ENCODE measurements around the gene RNASE11. TPM values are rescaled to one million over a fixed set of nuclear protein-coding genes. Genes with fewer than 3 reads are reported as not detected.

RNASE11 gene
- polyA plus RNA-seq, 2 of the 4 experiments (the other 2 are of a cell fraction): not detected

- 97% methylated on average over 5 of the region's 5 CpGs for WGBS (ENCODE audit: missing lambda C conversion rate)
- FAIRE-seq: no peak
- Histone ChIP-seq H3K4me2 (no peak overlapping the region), H3K4me3 (no peak overlapping the region), H3K9me3 (no peaks in the 10 kb centered on the region), H3K4me1 (peaks cover 33% of the 10 kb centered on the region), H3K27ac (no peak overlapping the region)
- no peak for DNase-seq (ENCODE audit: low read depth in 1 of 2, low spot score in 1 of 2)
- TF ChIP-seq MAZ (IDR thresholded peaks at IDR 0.05; ENCODE audit: borderline replicate concordance, low read depth, low read length) (no peak), ESRRA (IDR thresholded peaks at IDR 0.05; ENCODE audit: borderline replicate concordance, low read length) (no peak), FOSL2 (IDR thresholded peaks at IDR 0.05) (no peak), FOSL2 (CRISPR knock-in tag; IDR thresholded peaks at IDR 0.05) (no peak)
- ChIA-PET POLR2A (no interaction called here), CTCF (interaction anchor here (1.0 to 4.0 kb wide), 3 partner anchors 66 to 355 kb away, joined by 3 to 37 read pairs (median 6); partner anchors contain the start of gene RNASE4)
- no peak for ATAC-seq
Measured at GRCh38 chr14:20615996-20616395, 28.2 kb upstream of the RNASE11 start.

DNA sequence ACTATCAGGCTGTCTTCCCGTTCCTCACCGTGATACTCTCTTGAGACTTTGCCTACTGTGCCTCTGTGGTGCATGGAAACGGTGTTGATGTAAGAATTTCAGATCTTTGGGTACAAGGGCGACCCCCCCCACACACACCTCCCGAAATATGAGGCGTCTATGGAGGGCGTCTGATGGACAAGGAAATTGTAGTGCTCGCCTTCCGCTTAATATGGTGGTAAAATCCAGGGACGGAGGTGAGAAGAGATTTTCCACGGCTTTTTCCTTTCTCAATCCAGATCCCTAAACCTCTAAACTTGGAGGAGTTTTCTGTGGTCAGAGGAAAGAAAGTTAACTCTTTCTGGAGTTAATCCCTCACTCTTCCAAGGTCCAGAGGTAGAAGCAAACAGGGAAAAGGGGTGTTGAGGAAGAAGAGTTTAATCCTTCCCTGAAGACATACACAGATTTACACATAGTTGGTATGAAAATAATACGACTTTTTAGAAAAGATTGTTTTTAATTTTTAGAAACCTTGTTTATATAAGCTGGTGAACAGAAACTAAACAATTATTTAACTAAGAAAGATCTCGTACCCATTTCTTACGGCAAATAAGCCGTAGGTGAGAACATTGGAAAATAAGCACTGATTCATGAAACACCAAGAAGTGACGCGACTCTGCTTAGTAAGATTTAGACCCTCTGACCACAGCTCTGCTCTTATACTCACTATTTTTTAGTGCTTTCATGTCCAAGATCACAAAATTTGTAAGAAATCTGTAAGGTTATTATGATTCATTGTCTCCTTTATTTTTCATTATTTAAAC lies 26.4 kb upstream of the RNASE11 start:
- Histone ChIP-seq H3K27ac (peak overlapping the region; percentile 78 to 81), H3K4me3 (peak overlapping the region; percentile 50), H3K4me2 (peak overlapping the region; percentile 86), H3K9me3 (no peaks in the 10 kb centered on the region), H3K4me1 (peaks cover 38% of the 10 kb centered on the region)
- ChIA-PET CTCF (interaction anchor here (0.7 to 4.0 kb wide), 24 partner anchors 8 to 589 kb away, joined by 3 to 37 read pairs (median 5); partner anchors contain the start of genes APEX1, PIP4P1 and RNASE4), POLR2A (interaction anchor here (0.6 to 2.3 kb wide), 9 partner anchors 10 to 271 kb away, joined by 3 to 20 read pairs (median 8); partner anchors contain the start of genes PARP2, PIP4P1 and RNASE4)
- 2% methylated on average over 17 of the region's 17 CpGs for WGBS (ENCODE audit: missing lambda C conversion rate)
- DNase-seq (ENCODE audit: low read depth in 1 of 2, low spot score in 1 of 2) (peak; percentile 49 to 85), FAIRE-seq (no peak), ATAC-seq (peak; percentile 51 to 54)
- TF ChIP-seq RNF2 (IDR thresholded peaks at IDR 0.05; ENCODE audit: borderline replicate concordance, low read depth) (no peak), SMC3 (IDR thresholded peaks at IDR 0.05) (no peak), HMGXB4 (CRISPR knock-in tag; IDR thresholded peaks at IDR 0.05; ENCODE audit: borderline replicate concordance) (no peak), ATOH8 (CRISPR knock-in tag; IDR thresholded peaks at IDR 0.05; ENCODE audit: low read depth) (no peak), KDM5A (IDR thresholded peaks at IDR 0.05) (no peak), FOXS1 (CRISPR knock-in tag; IDR thresholded peaks at IDR 0.05) (no peak), MAX (IDR thresholded peaks at IDR 0.05) (no peak; the same call in 1 of the 2 replicates), CBX2 (IDR thresholded peaks at IDR 0.05; ENCODE audit: borderline replicate concordance, low read depth) (no peak), HOXB13 (CRISPR knock-in tag; IDR thresholded peaks at IDR 0.05; ENCODE audit: low read depth) (no peak), BHLHE40 (IDR thresholded peaks at IDR 0.05; ENCODE audit: low read depth, low read length) (no peak)
- TF ChIP-seq, protein P1, sequence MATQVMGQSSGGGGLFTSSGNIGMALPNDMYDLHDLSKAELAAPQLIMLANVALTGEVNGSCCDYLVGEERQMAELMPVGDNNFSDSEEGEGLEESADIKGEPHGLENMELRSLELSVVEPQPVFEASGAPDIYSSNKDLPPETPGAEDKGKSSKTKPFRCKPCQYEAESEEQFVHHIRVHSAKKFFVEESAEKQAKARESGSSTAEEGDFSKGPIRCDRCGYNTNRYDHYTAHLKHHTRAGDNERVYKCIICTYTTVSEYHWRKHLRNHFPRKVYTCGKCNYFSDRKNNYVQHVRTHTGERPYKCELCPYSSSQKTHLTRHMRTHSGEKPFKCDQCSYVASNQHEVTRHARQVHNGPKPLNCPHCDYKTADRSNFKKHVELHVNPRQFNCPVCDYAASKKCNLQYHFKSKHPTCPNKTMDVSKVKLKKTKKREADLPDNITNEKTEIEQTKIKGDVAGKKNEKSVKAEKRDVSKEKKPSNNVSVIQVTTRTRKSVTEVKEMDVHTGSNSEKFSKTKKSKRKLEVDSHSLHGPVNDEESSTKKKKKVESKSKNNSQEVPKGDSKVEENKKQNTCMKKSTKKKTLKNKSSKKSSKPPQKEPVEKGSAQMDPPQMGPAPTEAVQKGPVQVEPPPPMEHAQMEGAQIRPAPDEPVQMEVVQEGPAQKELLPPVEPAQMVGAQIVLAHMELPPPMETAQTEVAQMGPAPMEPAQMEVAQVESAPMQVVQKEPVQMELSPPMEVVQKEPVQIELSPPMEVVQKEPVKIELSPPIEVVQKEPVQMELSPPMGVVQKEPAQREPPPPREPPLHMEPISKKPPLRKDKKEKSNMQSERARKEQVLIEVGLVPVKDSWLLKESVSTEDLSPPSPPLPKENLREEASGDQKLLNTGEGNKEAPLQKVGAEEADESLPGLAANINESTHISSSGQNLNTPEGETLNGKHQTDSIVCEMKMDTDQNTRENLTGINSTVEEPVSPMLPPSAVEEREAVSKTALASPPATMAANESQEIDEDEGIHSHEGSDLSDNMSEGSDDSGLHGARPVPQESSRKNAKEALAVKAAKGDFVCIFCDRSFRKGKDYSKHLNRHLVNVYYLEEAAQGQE (IDR thresholded peaks at IDR 0.05): no peak

Data from A549 (cell line).